ENCODE results near the gene RABGAP1L. TPM values are rescaled to one million over a fixed set of nuclear protein-coding genes. Genes with fewer than 3 reads are reported as not detected.

The RABGAP1L gene
- total RNA-seq, 1 donor: 29.8 TPM

DNA sequence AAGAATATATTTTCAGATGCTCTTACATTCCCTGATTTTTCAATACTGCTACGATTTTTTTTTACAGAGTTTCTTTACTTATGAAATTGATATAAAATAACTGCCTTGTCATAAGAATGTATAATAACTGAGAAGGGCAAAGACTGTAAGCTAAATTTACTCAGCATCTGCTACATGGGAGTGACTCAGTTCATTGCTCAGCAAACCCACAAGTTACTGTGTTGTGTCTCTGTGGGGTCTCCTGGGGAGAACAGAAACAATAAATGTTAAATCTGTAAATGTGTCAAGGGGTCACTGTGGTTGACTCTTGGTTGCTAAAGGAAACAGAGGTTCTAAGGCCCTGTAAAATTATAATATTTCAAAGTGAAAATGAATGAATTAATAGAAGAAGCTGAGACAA is 630.1 kb downstream of the RABGAP1L start:
- TF ChIP-seq, protein P1, sequence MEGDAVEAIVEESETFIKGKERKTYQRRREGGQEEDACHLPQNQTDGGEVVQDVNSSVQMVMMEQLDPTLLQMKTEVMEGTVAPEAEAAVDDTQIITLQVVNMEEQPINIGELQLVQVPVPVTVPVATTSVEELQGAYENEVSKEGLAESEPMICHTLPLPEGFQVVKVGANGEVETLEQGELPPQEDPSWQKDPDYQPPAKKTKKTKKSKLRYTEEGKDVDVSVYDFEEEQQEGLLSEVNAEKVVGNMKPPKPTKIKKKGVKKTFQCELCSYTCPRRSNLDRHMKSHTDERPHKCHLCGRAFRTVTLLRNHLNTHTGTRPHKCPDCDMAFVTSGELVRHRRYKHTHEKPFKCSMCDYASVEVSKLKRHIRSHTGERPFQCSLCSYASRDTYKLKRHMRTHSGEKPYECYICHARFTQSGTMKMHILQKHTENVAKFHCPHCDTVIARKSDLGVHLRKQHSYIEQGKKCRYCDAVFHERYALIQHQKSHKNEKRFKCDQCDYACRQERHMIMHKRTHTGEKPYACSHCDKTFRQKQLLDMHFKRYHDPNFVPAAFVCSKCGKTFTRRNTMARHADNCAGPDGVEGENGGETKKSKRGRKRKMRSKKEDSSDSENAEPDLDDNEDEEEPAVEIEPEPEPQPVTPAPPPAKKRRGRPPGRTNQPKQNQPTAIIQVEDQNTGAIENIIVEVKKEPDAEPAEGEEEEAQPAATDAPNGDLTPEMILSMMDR (IDR thresholded peaks at IDR 0.05; ENCODE audit: insufficient read depth, low read depth, low read length): no peak
- no peak overlapping the region for H3K4me3 ChIP-seq (ENCODE audit: low read depth, low read length)
- peak; percentile 28 for DNase-seq (ENCODE audit: low read depth)

DNA sequence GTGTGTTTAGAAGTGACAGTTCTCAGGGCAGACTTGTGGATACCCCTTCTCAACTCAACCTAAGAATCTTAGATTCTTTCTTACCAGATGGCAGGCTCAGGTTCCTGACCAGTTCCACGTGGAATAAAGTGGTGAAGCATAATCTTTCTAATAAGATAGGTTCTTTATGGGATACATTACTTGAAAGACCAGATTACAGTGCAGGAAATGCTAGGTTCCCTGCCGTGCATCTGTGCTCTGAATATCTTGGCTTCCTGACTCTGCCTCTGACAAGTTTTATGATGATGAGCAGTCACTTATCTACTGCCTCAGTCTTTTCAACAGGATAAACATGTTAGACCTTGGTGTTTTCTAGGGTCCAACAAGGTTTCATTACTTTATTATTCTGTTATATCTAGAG is 632.5 kb downstream of the RABGAP1L start:
- TF ChIP-seq, protein P1 (IDR thresholded peaks at IDR 0.05; ENCODE audit: insufficient read depth, low read depth, low read length): no peak
- H3K4me3 ChIP-seq (ENCODE audit: low read depth, low read length): no peak overlapping the region
- DNase-seq (ENCODE audit: low read depth): no peak

DNA sequence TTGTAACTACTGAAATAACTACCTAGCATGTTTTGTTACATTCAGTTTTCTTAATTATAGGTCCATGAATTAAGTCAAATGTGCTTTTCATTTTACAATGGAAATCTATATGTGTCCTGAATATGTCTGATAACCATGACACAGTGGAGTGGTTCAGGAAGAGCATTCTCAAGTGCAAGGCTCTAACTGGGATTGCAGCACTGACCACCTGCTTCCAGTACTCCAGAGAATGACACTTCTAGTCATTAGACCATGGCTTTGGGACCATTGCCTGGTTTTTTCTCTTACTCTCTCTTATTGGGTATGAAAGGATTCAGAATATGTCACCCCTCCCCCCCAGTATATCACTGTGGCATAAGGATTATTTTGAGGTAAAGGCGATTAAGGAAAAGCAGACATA is 635.5 kb downstream of the RABGAP1L start:
- TF ChIP-seq, protein P1 (IDR thresholded peaks at IDR 0.05; ENCODE audit: insufficient read depth, low read depth, low read length): no peak
- no peak overlapping the region for H3K4me3 ChIP-seq (ENCODE audit: low read depth, low read length)
- DNase-seq (ENCODE audit: low read depth): no peak

DNA sequence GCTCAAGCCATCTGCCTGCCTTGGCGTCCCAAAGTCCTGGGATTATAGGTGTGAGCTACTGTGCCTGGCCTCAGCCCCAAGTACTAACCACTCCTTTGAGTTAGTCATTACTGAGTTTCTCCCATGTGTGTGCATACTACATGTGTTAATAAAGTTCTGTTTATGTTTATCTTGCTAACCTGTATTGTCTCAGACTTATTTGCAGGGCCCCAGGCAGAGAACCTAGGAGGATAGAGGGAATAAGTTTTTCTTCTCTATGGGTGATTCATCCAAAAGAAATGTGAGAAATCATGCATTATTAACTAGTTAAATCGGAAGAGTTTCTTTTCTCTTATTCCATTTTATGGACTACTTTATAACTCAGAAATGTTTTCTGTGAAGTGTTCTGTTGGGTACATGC is 636.5 kb downstream of the RABGAP1L start:
- H3K4me3 ChIP-seq (ENCODE audit: low read depth, low read length): no peak overlapping the region
- DNase-seq (ENCODE audit: low read depth): peak; percentile 5
- TF ChIP-seq, protein P1 (IDR thresholded peaks at IDR 0.05; ENCODE audit: insufficient read depth, low read depth, low read length): no peak

DNA sequence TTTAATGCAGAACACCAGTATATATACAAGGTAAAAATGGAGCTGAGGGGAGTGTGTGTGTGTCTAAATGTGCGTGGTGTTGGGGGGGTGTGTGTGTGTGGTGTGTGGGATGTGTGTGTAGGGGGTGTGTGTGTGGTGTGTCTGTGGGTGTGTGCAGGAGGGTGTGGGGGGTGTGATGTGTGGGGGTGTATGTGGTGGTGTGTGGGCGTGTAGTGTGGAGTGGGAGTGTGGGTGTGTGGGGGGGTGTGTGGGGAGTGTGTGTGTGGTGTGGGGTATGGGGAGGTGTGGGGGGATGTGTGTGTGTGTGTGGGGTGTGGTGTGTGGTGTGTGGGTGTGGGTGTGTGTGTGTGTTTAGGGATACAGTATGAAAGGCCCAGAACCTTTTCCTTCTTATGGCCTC is 638.1 kb downstream of the RABGAP1L start:
- TF ChIP-seq, protein P1 (IDR thresholded peaks at IDR 0.05; ENCODE audit: insufficient read depth, low read depth, low read length): no peak
- H3K4me3 ChIP-seq (ENCODE audit: low read depth, low read length): no peak overlapping the region
- DNase-seq (ENCODE audit: low read depth): no peak

DNA sequence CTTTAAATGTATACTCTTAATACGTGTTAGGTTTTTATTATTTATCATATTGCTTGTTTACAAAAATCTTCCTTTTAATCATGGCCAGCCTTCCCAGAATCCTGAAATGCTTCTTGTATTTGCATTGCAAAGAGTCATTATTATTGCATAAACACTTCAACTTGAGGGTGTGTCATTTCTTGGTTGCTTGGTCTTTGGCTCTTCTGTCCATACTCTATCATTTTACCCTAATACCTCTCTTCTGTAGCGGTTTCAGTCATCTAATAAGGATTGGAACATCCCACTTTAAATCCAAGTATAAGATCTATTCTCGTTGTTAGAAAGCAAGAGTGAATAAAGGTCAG is 639.8 kb downstream of the RABGAP1L start:
- DNase-seq (ENCODE audit: low read depth): no peak
- peak overlapping the region; percentile 62 for H3K4me3 ChIP-seq (ENCODE audit: low read depth, low read length)

More for the DNA sequence above, 639.8 kb downstream of the RABGAP1L start:
- TF ChIP-seq, protein P1 (IDR thresholded peaks at IDR 0.05; ENCODE audit: insufficient read depth, low read depth, low read length): no peak
